MM.1S (cell line): ENCODE measurements around the gene PAX6.

Experiments
- CTCF ChIP-seq: fragments of 300-600 bp; sonication (generic); IDR thresholded peaks from 2 replicates; pipeline ENCODE4 v1.5.1; 2016; ENCODE audit warnings: antibody characterized with exemption, low read length, mixed read lengths
- EZH2 ChIP-seq: fragments of 300-600 bp; sonication (generic); optimal IDR thresholded peaks from 2 replicates; pipeline ENCODE3; 2017; ENCODE audit warnings: low read depth, mild to moderate bottlenecking, antibody characterized with exemption, low read length, mixed read lengths

GRCh38 chr11:31792036-31792435, 19.1 kb downstream of the PAX6 start:
- TF ChIP-seq CTCF (no peak), EZH2 (no peak)
